Activated T-cell treated with anti-CD3 and anti-CD28 coated beads, Interleukin-2, amount 50 U/mL, for 4 hours (primary cell): ENCODE results near the gene BCKDK. TPM values are rescaled to one million over a fixed set of nuclear protein-coding genes. Genes with fewer than 3 reads are reported as not detected.
"Not testable (repeated sequence)": the region's sequence is repeated elsewhere in the genome, so short reads cannot be mapped to it uniquely, and the experiment has no call there.

Experiments used
- ATAC-seq, 2 donors: fragments of 200-7000 bp; cut with Tn5 transposase; one replicate each; pipeline ENCODE4 v1.10.0; 2021
- DNase-seq: peaks from one replicate; pipeline ENCODE4 v3.0.0-alpha.2; 2020
- H3K27me3 Mint-ChIP-seq: one replicate; pipeline ENCODE4 v1.8.0; 2021; ENCODE audit warnings: low read depth, mixed read lengths
- H3K36me3 Mint-ChIP-seq: one replicate; pipeline ENCODE4 v1.8.0; 2022; ENCODE audit warnings: mixed read lengths; ENCODE audit not compliant: insufficient read depth
- H3K4me1 Mint-ChIP-seq: one replicate; pipeline ENCODE4 v1.8.0; 2021; ENCODE audit warnings: low read depth, mixed read lengths
- H3K4me3 Mint-ChIP-seq: one replicate; pipeline ENCODE4 v1.8.0; 2021; ENCODE audit warnings: mild to moderate bottlenecking, moderate library complexity, mixed read lengths
- H3K9me3 Mint-ChIP-seq: one replicate; pipeline ENCODE4 v1.8.0; 2021; ENCODE audit warnings: mixed read lengths
- total RNA-seq, 3 donors: library from RNA; stranded (reverse); gene quantifications; one replicate each; pipeline ENCODE4 v1.2.1, GENCODE V29; 2021

Gene BCKDK
- total RNA-seq, 3 donors from 2014 or later, result 41.9 to 46.5 (median 43.2) TPM

DNA sequence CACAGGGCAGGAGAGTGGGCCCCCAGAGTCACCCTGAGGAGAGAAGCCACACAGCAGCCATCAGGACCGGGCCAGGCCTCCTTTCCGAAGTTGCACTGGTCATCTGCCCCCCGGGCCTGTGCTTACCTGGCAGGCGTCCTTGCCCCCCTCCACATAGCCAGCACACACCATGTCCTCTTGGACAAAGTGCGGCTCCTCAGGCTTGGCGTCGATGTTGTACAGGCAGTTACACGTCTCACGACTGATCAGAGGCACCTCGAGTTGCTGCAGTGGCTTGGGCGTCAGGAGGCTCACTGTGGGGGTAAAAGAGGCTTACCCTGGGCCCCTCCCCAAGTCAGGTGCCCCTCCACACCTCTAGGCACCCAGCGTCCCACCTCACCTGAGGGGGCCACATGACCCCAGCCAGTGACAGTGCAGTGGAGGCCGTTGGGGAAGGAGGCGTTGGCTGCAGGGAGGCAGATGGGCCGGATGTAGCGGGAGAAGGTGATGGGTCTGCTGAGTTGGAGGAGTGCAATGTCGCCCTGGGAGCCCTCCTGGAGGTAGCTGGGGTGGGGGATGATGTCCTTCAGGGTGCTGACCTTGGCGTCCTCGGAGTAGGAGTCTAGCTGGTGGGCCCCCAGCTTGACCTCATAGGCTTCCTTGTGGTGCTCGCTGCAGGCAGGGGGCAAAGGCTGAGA, 24.3 kb downstream of the BCKDK start:
- no peaks in the 10 kb centered on the region for H3K27me3 Mint-ChIP-seq
- H3K4me1 Mint-ChIP-seq, result no peaks in the 10 kb centered on the region
- peaks cover 10% of the 10 kb centered on the region for H3K36me3 Mint-ChIP-seq
- no peak overlapping the region for H3K4me3 Mint-ChIP-seq
- DNase-seq, result no peak
- no peaks in the 10 kb centered on the region for H3K9me3 Mint-ChIP-seq
- no peak for ATAC-seq

DNA sequence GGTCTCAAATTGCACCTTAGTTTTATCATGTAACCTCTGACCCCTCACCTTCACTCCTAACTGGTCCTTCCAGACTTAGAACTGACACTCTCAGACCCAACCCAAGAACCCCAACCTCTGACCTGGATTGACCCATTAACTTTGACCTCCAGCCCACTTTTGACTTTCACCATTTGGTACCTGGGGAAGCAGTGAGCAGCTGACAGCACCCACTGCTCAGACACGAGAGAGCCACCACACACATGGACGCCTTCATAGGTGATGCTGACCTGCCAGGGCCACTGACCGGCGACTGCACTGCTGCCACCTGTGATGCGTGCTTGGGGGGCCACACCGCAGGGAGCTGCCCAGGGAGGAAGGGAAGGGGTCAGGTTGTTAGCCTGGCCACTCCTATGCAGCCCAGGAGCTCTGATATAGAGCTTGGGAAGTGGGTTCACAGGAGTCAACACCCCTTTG, 24.9 kb downstream of the BCKDK start:
- no peak for ATAC-seq
- Mint-ChIP-seq H3K27me3 (no peaks in the 10 kb centered on the region), H3K36me3 (peaks cover 4% of the 10 kb centered on the region)

DNA sequence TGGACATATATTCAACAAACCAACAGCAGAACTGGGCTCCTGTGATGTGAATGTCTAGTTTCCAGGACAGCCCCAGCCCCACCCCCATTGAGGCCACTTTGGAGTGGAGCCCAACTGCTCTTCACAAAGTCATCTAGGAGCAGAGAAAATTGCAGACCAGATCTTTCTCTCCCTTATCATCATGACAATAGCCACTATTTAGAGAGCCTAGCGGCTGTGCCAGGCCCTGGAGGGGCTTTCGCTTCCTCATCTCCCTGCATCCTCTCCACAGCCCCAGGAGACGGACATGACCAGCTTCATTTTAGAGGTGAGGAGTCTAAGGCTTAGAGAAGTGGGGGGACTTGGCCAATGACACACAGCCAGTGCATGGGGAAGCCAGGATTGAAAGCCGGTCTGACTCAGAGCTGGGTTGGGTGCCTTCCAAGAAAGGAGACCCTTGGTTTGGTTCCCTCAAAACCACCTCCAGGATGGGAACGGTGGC, 25.9 kb downstream of the BCKDK start:
- no peaks in the 10 kb centered on the region for H3K9me3 Mint-ChIP-seq
- ATAC-seq (no peak), DNase-seq (no peak)
- H3K27me3 Mint-ChIP-seq, result no peaks in the 10 kb centered on the region
- H3K36me3 Mint-ChIP-seq, result peaks cover 4% of the 10 kb centered on the region
- no peaks in the 10 kb centered on the region for H3K4me1 Mint-ChIP-seq
- no peak overlapping the region for H3K4me3 Mint-ChIP-seq

More for the DNA sequence above, 24.9 kb downstream of the BCKDK start:
- Mint-ChIP-seq H3K9me3 (no peaks in the 10 kb centered on the region), H3K4me3 (no peak overlapping the region), H3K4me1 (no peaks in the 10 kb centered on the region)
- no peak for DNase-seq

DNA sequence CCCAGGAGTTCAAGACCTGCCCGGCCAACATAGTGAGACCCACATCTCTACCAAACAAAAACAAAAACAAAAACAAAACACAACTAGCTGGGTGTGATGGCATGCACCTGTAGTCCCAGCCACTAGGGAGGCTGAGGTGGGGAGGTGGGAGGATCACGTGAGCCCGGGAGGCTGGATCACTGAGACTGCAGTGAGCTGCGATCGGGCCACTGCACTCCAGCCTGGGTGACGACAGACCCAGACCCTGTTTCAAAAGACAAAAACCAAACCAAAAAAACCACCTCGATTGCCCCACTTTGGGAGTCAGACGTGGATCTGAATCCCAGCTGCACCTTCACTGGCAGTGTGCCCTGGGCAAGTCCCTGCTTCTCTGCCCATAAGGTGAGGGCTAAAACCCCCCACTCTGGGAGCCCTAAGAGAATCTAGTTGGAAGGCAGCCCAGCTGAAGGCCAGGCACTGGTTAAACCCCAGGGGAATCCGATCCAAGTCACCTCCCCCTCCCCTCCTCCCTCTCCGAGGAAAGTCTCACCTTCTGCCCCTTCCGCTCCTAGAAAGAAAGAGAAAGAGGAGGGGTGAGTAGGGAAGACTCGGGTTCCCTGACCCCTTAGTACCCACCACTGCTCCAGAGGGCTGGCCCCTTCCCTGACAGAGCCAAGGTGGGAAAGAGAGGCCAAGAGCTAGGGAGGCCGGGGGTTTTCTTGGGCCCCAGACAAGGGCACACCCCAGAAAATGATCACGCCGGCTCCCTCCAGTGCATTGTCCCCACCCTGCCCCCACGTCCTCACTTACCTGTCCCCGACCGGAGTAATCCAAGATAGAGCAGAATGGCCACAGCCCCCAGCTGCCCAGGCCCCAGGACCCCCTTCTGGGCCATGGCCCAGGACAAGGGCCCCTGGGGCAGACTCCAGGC, 26.7 kb downstream of the BCKDK start:
- Mint-ChIP-seq H3K4me3 (no peak overlapping the region), H3K9me3 (no peaks in the 10 kb centered on the region), H3K27me3 (no peaks in the 10 kb centered on the region), H3K36me3 (peaks cover 4% of the 10 kb centered on the region), H3K4me1 (no peaks in the 10 kb centered on the region)
- ATAC-seq, result no peak
- no peak for DNase-seq

DNA sequence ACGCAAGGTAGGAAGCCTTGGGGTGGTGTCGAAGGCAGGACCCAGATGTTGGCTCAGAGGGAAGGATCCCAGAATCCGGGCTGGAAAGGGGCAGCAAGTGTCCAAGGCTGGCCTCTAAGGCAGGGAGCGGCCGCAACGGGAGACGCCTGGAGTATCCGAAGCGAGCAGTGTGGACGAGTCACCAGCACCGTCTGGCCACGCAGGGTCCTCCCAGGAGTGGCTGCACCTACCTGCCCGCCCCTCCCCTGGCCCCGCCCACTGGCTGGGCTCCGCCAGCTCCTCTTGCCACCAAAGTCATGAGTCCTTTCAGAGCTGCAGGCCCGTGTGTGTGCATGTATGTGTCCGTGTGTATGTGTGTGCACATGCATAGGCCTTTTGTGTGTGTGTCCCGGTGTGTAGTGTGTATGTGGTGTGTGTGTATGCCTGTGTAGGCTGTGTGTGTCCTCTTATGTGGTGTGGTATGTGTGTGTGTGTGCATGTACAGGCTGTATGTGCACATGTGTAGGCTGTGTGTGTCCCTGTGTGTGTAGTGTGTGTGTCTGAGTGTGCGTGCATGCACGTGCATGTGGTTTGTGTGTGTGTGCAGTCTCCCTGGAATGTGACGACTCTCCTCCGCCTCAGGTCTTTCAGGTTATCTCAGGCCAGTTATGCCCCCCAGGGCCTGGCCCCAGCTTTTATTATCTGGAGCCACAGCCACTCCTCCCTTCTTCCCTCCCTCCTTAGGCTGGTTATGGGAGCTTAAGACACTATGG, 27.5 kb downstream of the BCKDK start, which contains the start of gene PRSS8:
Gene PRSS8 (minus strand): TSS at position 193 of the 752 bp plus-strand sequence. CDS start 229 bp downstream, outside the sequence.
- ATAC-seq, result no peak
- no peaks in the 10 kb centered on the region for H3K27me3 Mint-ChIP-seq
- no peaks in the 10 kb centered on the region for H3K9me3 Mint-ChIP-seq
- no peaks in the 10 kb centered on the region for H3K4me1 Mint-ChIP-seq
- no peak for DNase-seq
- peaks cover 3% of the 10 kb centered on the region for H3K36me3 Mint-ChIP-seq
- no peak within 1 kb of the TSS for H3K4me3 Mint-ChIP-seq

DNA sequence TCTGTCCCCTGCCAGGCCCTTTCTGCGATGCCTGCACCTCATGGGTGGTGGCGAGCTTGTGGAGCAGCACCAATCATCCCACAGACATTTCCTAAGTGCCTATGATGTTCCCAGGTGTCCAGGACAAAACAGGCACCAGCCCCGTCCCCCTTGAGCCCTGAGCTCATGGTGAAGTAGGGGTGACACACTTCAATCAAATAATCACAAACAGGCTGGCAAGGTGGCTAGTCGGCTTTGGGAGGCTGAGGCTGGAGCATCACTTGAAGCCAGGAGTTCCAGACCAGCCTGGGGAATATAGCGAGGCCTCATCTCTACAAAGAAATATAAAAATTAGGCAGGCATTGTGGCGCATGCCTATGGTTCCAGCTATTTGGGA, 28.1 kb downstream of the BCKDK start:
- ATAC-seq (no peak), DNase-seq (no peak)
- H3K9me3 Mint-ChIP-seq, result no peaks in the 10 kb centered on the region
- H3K27me3 Mint-ChIP-seq, result no peaks in the 10 kb centered on the region
- no peaks in the 10 kb centered on the region for H3K4me1 Mint-ChIP-seq
- H3K4me3 Mint-ChIP-seq, result no peak overlapping the region
- no peaks in the 10 kb centered on the region for H3K36me3 Mint-ChIP-seq

DNA sequence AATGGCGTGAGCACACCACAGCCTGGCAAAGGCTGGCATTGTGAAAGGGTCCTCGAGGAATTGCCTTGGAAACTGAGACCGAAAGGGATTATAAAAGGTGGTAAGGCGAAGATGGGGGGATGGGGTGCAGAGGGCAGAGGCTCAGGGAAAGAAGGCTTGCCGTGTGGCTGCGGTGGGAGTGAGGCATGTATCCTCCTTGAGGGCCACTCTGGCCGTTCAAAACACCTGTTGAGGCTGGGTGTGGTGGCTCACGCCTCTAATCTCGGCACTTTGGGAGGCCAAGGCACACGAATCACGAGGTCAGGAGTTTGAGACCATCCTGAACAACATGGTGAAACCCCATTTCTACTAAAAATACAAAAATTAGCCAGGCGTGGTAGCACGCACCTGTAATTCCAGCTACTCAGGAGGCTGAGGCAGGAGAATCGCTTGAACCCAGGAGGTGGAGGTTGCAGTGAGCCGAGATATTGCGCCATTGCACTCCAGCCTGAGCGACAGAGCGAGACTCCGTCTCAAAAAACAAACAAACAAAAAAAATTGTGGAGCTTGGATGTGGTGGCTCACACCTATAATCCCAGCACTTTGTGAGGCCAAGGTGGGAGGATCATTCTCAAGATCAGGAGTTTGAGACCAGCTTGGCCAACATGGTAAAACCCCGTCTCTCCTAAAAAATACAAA, 28.8 kb downstream of the BCKDK start:
- not testable (repeated sequence) for H3K4me3 Mint-ChIP-seq, DNase-seq, H3K36me3 Mint-ChIP-seq, H3K27me3 Mint-ChIP-seq, ATAC-seq, H3K4me1 Mint-ChIP-seq, H3K9me3 Mint-ChIP-seq

DNA sequence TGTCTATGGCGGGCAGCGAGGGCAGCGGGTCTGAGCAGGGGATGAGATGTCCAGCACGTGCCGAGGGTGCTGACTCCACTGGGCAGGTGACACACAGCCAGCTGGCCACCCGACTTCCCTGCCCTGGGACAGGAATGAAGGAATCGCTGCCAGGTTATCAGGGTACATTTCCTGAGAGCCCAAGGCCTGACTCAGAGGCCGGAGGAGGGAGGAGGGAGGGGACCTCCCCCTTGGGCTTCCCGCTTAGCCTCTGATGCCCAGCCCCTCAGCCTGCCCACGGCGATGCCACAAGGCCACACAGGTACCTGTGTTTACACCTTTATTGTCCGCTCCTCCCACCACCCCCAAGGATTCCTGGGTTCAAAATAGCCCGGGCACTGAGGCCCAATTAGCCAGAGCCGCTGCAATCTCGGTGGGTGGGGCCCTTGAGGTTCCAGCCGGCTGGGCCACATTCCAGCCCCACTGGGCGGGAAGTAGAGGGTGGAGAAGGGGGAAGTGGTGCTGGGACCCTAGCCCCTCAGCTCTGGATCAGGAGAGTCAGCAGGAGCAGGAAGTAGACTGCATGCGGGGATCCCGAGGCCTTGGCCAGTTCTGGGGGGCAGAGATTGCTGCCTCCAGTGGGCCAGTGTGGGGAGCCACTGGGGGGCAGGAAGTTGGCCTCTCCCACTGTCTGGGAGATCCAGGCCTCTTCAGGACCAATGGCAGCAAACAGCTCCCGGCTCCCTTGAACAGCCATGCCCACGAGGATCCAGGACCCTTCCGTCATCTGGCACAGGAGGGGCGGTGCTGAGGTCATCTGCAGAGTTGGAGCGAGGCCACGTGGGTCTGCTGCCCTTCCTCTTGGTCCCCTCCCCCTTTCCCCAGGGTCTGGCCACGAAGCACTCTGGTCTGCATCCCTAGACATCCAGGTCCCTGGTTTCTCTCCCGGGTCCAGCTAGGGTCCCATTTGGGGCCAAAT, 30.7 kb downstream of the BCKDK start:
- H3K36me3 Mint-ChIP-seq, result no peaks in the 10 kb centered on the region
- peaks cover 5% of the 10 kb centered on the region for H3K4me1 Mint-ChIP-seq
- no peaks in the 10 kb centered on the region for H3K27me3 Mint-ChIP-seq
- no peaks in the 10 kb centered on the region for H3K9me3 Mint-ChIP-seq
- no peak overlapping the region for H3K4me3 Mint-ChIP-seq
- no peak for DNase-seq
- ATAC-seq, result no peak

DNA sequence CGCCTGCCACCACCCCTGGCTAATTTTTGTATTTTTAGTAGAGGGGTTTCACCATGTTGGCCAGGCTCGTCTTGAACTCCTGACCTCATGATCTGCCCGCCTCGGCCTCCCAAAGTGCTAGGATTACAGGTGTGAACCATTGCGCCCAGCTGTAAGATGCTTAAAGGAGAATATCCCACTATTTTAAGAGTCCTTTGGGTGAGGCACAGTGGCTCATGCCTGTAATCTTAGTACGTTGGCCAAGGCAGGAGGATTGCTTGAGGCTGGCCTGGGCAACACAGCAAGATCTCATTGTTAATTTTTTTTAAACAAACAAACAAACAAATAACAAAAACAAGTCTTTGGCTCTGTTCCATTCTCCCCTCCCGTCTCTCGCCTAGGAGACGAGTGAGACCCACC, 32.9 kb downstream of the BCKDK start:
- not testable (repeated sequence) for H3K27me3 Mint-ChIP-seq, DNase-seq, H3K36me3 Mint-ChIP-seq, ATAC-seq, H3K9me3 Mint-ChIP-seq, H3K4me1 Mint-ChIP-seq, H3K4me3 Mint-ChIP-seq

DNA sequence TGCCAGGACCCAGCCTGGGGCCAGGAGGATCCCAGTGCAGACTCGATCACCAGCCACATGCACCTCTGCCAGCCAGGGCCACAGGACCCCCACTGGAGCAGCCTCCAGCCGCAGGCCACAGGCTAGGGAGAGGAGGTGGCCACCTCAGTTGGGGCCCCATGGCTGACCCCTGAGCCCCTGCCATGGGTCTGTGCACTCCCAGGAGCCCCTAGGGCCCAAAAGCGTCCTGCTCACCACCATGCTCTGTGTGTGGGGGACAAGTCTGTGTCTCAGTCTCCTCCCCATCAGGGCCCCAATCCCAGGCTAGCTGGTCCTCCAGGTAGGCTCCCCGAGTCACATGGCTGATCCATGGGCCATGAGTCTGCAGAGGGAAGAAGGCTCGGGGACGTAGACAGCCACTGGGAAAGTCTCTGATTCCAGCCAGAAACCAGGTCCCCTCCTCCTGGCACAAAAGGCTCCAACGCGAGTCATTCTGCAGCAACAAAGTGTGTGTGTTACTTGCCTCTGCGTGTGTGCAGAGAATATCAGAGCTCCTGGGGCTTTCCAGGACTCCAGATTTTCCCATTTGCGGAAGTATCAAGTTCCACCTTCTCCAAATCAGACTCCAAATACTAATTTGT, 33.4 kb downstream of the BCKDK start:
- Mint-ChIP-seq H3K4me1 (peaks cover 6% of the 10 kb centered on the region), H3K36me3 (no peaks in the 10 kb centered on the region), H3K27me3 (no peaks in the 10 kb centered on the region), H3K4me3 (peak overlapping the region; percentile 46), H3K9me3 (no peaks in the 10 kb centered on the region)
- DNase-seq, result no peak
- no peak for ATAC-seq

DNA sequence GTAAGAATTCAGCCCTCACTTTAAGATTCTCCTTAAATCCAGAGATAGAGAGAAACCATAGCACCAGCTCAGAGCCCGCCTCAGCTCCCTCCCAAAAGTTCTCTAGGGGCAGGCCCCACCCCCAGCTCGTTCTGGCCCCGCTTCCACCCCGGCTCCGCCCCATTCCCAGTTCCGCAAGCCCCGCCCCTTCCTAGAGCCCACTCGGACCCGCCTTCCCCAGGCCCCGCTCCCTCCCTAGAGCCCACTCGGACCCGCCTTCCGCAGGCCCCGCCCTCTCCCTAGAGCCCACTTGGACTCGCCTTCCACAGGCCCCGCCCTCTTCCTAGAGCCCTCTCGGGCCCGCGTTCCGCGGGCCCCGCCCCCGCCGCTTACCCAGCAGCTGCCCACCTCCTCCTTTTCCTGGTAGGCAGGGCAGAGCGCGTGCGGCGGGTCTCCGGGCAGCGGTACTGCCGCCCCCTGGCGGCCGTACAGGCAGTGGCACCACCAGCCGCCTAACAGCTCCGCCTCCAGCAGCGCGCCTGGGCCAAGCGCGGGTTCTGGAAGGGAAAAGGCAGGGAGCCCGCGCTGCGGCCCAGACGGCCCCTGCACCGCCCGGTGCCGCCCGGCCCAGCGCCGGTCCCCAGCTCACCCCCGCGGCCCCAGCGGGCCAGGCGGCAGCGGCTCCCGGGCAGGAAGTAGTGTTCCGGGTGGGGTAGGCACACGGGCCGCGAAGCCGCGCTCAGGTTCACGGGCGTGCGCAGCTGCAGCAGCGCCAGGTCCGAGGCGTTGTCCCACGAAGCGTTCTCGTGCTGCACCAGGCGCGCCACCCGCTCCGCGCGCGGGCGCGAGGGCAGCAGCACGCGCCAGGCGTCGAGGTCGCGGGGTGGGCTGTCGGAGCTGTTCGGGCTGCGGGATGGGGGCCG, 34.2 kb downstream of the BCKDK start:
- DNase-seq, result peak; percentile 97
- Mint-ChIP-seq H3K27me3 (no peaks in the 10 kb centered on the region), H3K9me3 (no peaks in the 10 kb centered on the region), H3K4me3 (peak overlapping the region; percentile 46), H3K36me3 (no peaks in the 10 kb centered on the region), H3K4me1 (peaks cover 6% of the 10 kb centered on the region)
- ATAC-seq, result peak; percentile 92 to 94
